Measurements from ENCODE around the gene CD22. TPM values are rescaled to one million over a fixed set of nuclear protein-coding genes. Genes with fewer than 3 reads are reported as not detected.
"Not testable (repeated sequence)": the region's sequence is repeated elsewhere in the genome, so short reads cannot be mapped to it uniquely, and the experiment has no call there.

The CD22 gene
- polyA plus RNA-seq, 3 donors: 0.67 to 2.1 (median 0.88) TPM

- no peak overlapping the region for H3K27ac ChIP-seq (ENCODE audit: low read depth, low read length)
- 95 to 96% methylated on average over 4 of the region's 4 CpGs; no CpG with 5 or more reads in 1 of the 3 donors for WGBS, 3 donors
Observed at GRCh38 chr19:35365303-35365702, 36.3 kb downstream of the CD22 start.

- no peak overlapping the region for H3K27ac ChIP-seq (ENCODE audit: low read depth, low read length)
- 71 to 80% methylated on average over 1 of the region's 1 CpG; no CpG with 5 or more reads in 1 of the 3 donors for WGBS, 3 donors
Observed at GRCh38 chr19:35368378-35368777, 39.4 kb downstream of the CD22 start.

- H3K27ac ChIP-seq (ENCODE audit: low read depth, low read length): no peak overlapping the region
Observed at GRCh38 chr19:35369522-35369921, 40.5 kb downstream of the CD22 start.

- WGBS, 3 donors: 89 to 91% methylated on average over 7 of the region's 8 CpGs; no CpG with 5 or more reads in 1 of the 3 donors
- H3K27ac ChIP-seq (ENCODE audit: low read depth, low read length): no peak within 1 kb of the TSS
Observed at GRCh38 chr19:35370722-35371121, 41.7 kb downstream of the CD22 start, which contains the start of gene GPR42. TSS of gene GPR42 (plus strand) at chr19:35371068. CDS start at chr19:35371360, 292 bp downstream.

GRCh38 chr19:35373492-35373891 lies 44.5 kb downstream of the CD22 start:
- no peak overlapping the region for H3K27ac ChIP-seq (ENCODE audit: low read depth, low read length)
- 83 to 87% (median 87%) methylated on average over 7 of the region's 7 CpGs for WGBS, 3 donors

- not testable (repeated sequence) for H3K27ac ChIP-seq (ENCODE audit: low read depth, low read length)
Observed at GRCh38 chr19:35374031-35374430, 45.0 kb downstream of the CD22 start.

GRCh38 chr19:35375505-35376307 lies 46.7 kb downstream of the CD22 start:
- no peak overlapping the region for H3K27ac ChIP-seq (ENCODE audit: low read depth, low read length)
- WGBS, 3 donors: 89 to 95% (median 91%) methylated on average over 12 of the region's 12 CpGs

- WGBS, 3 donors: 5 to 44% (median 31%) methylated on average over 1 of the region's 1 CpG
- no peak overlapping the region for H3K27ac ChIP-seq (ENCODE audit: low read depth, low read length)
Observed at GRCh38 chr19:35377656-35378055, 48.7 kb downstream of the CD22 start.

GRCh38 chr19:35378356-35378755 lies 49.4 kb downstream of the CD22 start:
- WGBS, 3 donors: 95 to 98% (median 97%) methylated on average over 3 of the region's 3 CpGs
- no peak overlapping the region for H3K27ac ChIP-seq (ENCODE audit: low read depth, low read length)

- H3K27ac ChIP-seq (ENCODE audit: low read depth, low read length): not testable (repeated sequence)
- 88 to 97% (median 97%) methylated on average over 5 of the region's 5 CpGs for WGBS, 3 donors
Observed at GRCh38 chr19:35379545-35379944, 50.6 kb downstream of the CD22 start.

- WGBS, 3 donors: 32 to 55% (median 42%) methylated on average over 1 of the region's 1 CpG
Observed at GRCh38 chr19:35379992-35380391, 51.0 kb downstream of the CD22 start.

GRCh38 chr19:35380450-35381124 lies 51.6 kb downstream of the CD22 start:
- 62 to 66% (median 66%) methylated on average over 9 of the region's 9 CpGs for WGBS, 3 donors
- no peak overlapping the region for H3K27ac ChIP-seq (ENCODE audit: low read depth, low read length)

More at GRCh38 chr19:35379992-35380391, 51.0 kb downstream of the CD22 start:
- H3K27ac ChIP-seq (ENCODE audit: low read depth, low read length): no peak overlapping the region

- H3K27ac ChIP-seq (ENCODE audit: low read depth, low read length): no peak overlapping the region
- WGBS, 3 donors: 60 to 89% (median 66%) methylated on average over 3 of the region's 3 CpGs
Observed at GRCh38 chr19:35381318-35381717, 52.3 kb downstream of the CD22 start.

GRCh38 chr19:35381926-35382325 lies 52.9 kb downstream of the CD22 start:
- WGBS, 3 donors: 90 to 95% (median 93%) methylated on average over 6 of the region's 6 CpGs
- H3K27ac ChIP-seq (ENCODE audit: low read depth, low read length): no peak overlapping the region

GRCh38 chr19:35383536-35383935 lies 54.5 kb downstream of the CD22 start:
- no peak overlapping the region for H3K27ac ChIP-seq (ENCODE audit: low read depth, low read length)
- WGBS, 3 donors: 86 to 91% (median 89%) methylated on average over 2 of the region's 2 CpGs

- H3K27ac ChIP-seq (ENCODE audit: low read depth, low read length): no peak overlapping the region
- WGBS, 3 donors: 80 to 97% (median 87%) methylated on average over 6 of the region's 6 CpGs
Observed at GRCh38 chr19:35388277-35389054, 59.5 kb downstream of the CD22 start.

GRCh38 chr19:35389192-35389861 lies 60.3 kb downstream of the CD22 start:
- WGBS, 3 donors: 70 to 75% (median 74%) methylated on average over 6 of the region's 6 CpGs
- no peak overlapping the region for H3K27ac ChIP-seq (ENCODE audit: low read depth, low read length)
